Measurements from ENCODE around the gene C19orf67. TPM values are rescaled to one million over a fixed set of nuclear protein-coding genes. Genes with fewer than 3 reads are reported as not detected.

C19orf67 gene
- total and polyA plus RNA-seq, 2 of the 13 experiments (the other 11 are each of a cell fraction or from before 2014, with no cell fraction given): 0.11 to 0.32 TPM

DNA sequence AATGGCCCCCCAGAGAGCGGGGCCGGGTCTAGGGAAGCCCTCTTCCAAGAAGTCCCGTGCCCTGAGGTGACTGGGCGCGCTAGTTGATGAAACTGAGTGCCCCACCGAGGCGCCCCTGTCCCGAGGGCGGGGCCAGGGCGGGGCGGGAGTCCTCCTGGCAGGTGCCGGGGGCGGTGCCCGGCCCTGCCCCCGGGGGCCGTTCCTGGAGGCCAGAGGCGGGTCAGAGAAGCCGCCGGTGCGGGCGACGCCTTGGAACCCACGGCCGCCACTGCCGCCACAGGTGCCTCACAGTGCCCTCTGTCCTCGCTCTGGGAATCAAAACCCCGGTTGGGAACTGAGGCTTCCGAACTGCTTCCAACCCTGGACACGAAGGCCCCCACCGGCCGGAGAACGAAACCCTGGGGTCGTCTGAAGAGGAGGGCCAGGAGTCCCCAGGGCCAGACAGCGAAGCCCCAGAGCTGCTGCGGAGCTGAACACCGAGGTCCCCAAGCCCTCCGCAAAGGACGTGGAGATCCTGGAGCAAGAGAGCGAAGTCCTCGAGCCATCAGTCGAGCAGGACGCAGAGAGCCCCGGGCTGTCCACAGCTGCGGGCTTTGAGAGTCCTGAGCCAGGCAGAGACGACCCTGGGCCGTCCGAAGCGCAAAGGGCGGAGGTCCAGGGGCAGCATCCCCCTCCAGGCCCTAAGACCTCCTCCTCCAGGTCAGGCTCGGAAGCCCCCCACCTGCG lies 12.9 kb downstream of the C19orf67 start, which contains the start of gene MISP3 (continued):
- TF ChIP-seq ATF2 (CRISPR knock-in tag; IDR thresholded peaks at IDR 0.05) (0 out of 2 replicates have a peak, but pooled peaks have one; percentile 15), IRX3 (CRISPR knock-in tag; IDR thresholded peaks at IDR 0.05; ENCODE audit: borderline replicate concordance, low read depth) (no peak), LCORL (IDR thresholded peaks at IDR 0.05) (no peak), LCORL (CRISPR knock-in tag; IDR thresholded peaks at IDR 0.05) (no peak), ZNF709 (CRISPR knock-in tag; IDR thresholded peaks at IDR 0.05) (0 out of 2 replicates have a peak, but pooled peaks have one; percentile 55), BCL6 (CRISPR knock-in tag; IDR thresholded peaks at IDR 0.05) (peak; percentile 44), KLF15 (CRISPR knock-in tag; IDR thresholded peaks at IDR 0.05; ENCODE audit: borderline replicate concordance) (no peak), ZNF512 (CRISPR knock-in tag; IDR thresholded peaks at IDR 0.05) (no peak), CBX1 (IDR thresholded peaks at IDR 0.05; ENCODE audit: low read depth) (no peak), MYC (CRISPR knock-in tag; IDR thresholded peaks at IDR 0.05; ENCODE audit: borderline replicate concordance) (no peak), TBX2 (CRISPR knock-in tag; IDR thresholded peaks at IDR 0.05; ENCODE audit: borderline replicate concordance) (no peak; the same call in 1 of the 2 replicates), NCOA1 (CRISPR knock-in tag; IDR thresholded peaks at IDR 0.05) (no peak), NFRKB (IDR thresholded peaks at IDR 0.05) (no peak), SRSF1 (optimal IDR thresholded peaks at IDR 0.05; ENCODE audit: low read depth, low read length) (peak; percentile 19), MTERF4 (CRISPR knock-in tag; IDR thresholded peaks at IDR 0.05) (0 out of 2 replicates have a peak, but pooled peaks have one; percentile 24), ZGPAT (CRISPR knock-in tag; IDR thresholded peaks at IDR 0.05) (no peak)
- TF ChIP-seq, protein P1, sequence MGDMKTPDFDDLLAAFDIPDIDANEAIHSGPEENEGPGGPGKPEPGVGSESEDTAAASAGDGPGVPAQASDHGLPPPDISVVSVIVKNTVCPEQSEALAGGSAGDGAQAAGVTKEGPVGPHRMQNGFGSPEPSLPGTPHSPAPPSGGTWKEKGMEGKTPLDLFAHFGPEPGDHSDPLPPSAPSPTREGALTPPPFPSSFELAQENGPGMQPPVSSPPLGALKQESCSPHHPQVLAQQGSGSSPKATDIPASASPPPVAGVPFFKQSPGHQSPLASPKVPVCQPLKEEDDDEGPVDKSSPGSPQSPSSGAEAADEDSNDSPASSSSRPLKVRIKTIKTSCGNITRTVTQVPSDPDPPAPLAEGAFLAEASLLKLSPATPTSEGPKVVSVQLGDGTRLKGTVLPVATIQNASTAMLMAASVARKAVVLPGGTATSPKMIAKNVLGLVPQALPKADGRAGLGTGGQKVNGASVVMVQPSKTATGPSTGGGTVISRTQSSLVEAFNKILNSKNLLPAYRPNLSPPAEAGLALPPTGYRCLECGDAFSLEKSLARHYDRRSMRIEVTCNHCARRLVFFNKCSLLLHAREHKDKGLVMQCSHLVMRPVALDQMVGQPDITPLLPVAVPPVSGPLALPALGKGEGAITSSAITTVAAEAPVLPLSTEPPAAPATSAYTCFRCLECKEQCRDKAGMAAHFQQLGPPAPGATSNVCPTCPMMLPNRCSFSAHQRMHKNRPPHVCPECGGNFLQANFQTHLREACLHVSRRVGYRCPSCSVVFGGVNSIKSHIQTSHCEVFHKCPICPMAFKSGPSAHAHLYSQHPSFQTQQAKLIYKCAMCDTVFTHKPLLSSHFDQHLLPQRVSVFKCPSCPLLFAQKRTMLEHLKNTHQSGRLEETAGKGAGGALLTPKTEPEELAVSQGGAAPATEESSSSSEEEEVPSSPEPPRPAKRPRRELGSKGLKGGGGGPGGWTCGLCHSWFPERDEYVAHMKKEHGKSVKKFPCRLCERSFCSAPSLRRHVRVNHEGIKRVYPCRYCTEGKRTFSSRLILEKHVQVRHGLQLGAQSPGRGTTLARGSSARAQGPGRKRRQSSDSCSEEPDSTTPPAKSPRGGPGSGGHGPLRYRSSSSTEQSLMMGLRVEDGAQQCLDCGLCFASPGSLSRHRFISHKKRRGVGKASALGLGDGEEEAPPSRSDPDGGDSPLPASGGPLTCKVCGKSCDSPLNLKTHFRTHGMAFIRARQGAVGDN (CRISPR knock-in tag; IDR thresholded peaks at IDR 0.05): peak; percentile 2; the same call in 1 of the 2 replicates
